HG03342 (cell line): ENCODE results near the gene SEC61B.

Experiments
- ATAC-seq: cut with Tn5 transposase; IDR thresholded peaks from one replicate; pipeline ENCODE4 v1.9.1; 2021; ENCODE audit warnings: mild to moderate bottlenecking, moderate library complexity; ENCODE audit not compliant: unreplicated experiment

Gene SEC61B

GRCh38 chr9:99266255-99267023 lies 44.4 kb downstream of the SEC61B start:
- ATAC-seq: peak; percentile 56

- ATAC-seq: no peak
Observed at GRCh38 chr9:99269416-99269815, 47.3 kb downstream of the SEC61B start.

GRCh38 chr9:99270491-99270890 lies 48.4 kb downstream of the SEC61B start:
- no peak for ATAC-seq

- no peak for ATAC-seq
Observed at GRCh38 chr9:99272836-99273235, 50.8 kb downstream of the SEC61B start.

GRCh38 chr9:99274016-99274415 lies 51.9 kb downstream of the SEC61B start:
- ATAC-seq: no peak

GRCh38 chr9:99274495-99274894 lies 52.4 kb downstream of the SEC61B start:
- ATAC-seq: no peak
